GM12878 (cell line): ENCODE results near the gene BTNL8. TPM values are rescaled to one million over a fixed set of nuclear protein-coding genes. Genes with fewer than 3 reads are reported as not detected.

Experiments
- ATAC-seq: fragments of 200-7000 bp; cut with Tn5 transposase; 3 replicates; pipeline ENCODE4 v1.9.1; 2020; ENCODE audit warnings: mild to moderate bottlenecking, moderate library complexity
- BruUV-seq: library from RNA; stranded (reverse); fragments of 400-500 nt; replicated peaks from 2 replicates; lab custom pipeline; 2021; lab: Mats Ljungman, UMichigan
- CTCF ChIA-PET: fragments of 300-600 bp; sonication (Branson Sonifier 250); formaldehyde crosslinking; extraction: SDS; loops from one replicate; lab custom pipeline; 2021; ENCODE audit warnings: inconsistent platforms; lab: Yijun Ruan, JAX
- POLR2A ChIA-PET: fragments of 350-600 bp; formaldehyde crosslinking; extraction: SDS; loops from one replicate; lab custom pipeline; 2021; ENCODE audit warnings: inconsistent platforms; lab: Charles Lee
- RAD21 ChIA-PET: fragments of 300-600 bp; sonication (Branson Sonifier 250); formaldehyde crosslinking; loops from one replicate; lab custom pipeline; 2023; ENCODE audit warnings: antibody characterized with exemption; ENCODE audit not compliant: unreplicated experiment; lab: Charles Lee
- SMC1A ChIA-PET: fragments of 300-600 bp; sonication (Branson Sonifier 250); formaldehyde crosslinking; loops from one replicate; lab custom pipeline; 2023; ENCODE audit not compliant: unreplicated experiment, uncharacterized antibody; lab: Charles Lee
- DNase-seq: peaks from one replicate; pipeline ENCODE4 v3.0.0-alpha.2; 2011; ENCODE audit warnings: low read depth, low spot score
- FAIRE-seq: peaks from 3 replicates; lab custom pipeline; 2011; peaks lifted over from hg19 to GRCh38; lab: Jason Lieb, UNC
- H2AFZ ChIP-seq: 2 replicates; pipeline ENCODE4 v1.6.0; 2011; ENCODE audit warnings: low read depth, low read length, control low read depth; ENCODE audit not compliant: control insufficient read depth
- H3K27ac ChIP-seq: 2 replicates; pipeline ENCODE4 v1.5.1; 2011; ENCODE audit warnings: control low read depth; ENCODE audit not compliant: control insufficient read depth, insufficient read depth
- H3K27me3 ChIP-seq, 2 experiments: replicated peaks in 1 of 2; 2 replicates each; pipeline versions ENCODE4 v1.6.0 to v1.6.1; 2011; ENCODE audit warnings: low read length in 1 of 2; ENCODE audit not compliant: control insufficient read depth in 2 of 2, insufficient read depth in 2 of 2
- H3K36me3 ChIP-seq, 2 experiments: 2 replicates each; pipeline ENCODE4 v1.5.1; 2011; ENCODE audit warnings: low read length in 1 of 2; ENCODE audit not compliant: control insufficient read depth in 2 of 2, insufficient read depth in 2 of 2
- H3K4me1 ChIP-seq: 2 replicates; pipeline ENCODE4 v1.6.1; 2011; ENCODE audit warnings: mild to moderate bottlenecking, low read length, moderate library complexity, mixed read lengths; ENCODE audit not compliant: control insufficient read depth, insufficient read depth
- H3K4me2 ChIP-seq: 2 replicates; pipeline ENCODE4 v1.6.0; 2011; ENCODE audit warnings: control low read depth; ENCODE audit not compliant: control insufficient read depth, insufficient read depth
- H3K4me3 ChIP-seq: fragments of 200-600 bp; sonication (generic); 2 replicates; pipeline ENCODE4 v1.5.1; 2016
- H3K79me2 ChIP-seq: 2 replicates; pipeline ENCODE4 v1.6.0; 2011; ENCODE audit warnings: low read length; ENCODE audit not compliant: control insufficient read depth, insufficient read depth
- H3K9ac ChIP-seq: 2 replicates; pipeline ENCODE4 v1.8.0; 2011; ENCODE audit warnings: low read length, control low read depth, mixed read lengths; ENCODE audit not compliant: control insufficient read depth, insufficient read depth
- H3K9me3 ChIP-seq: replicated peaks from 3 replicates; pipeline ENCODE4 v1.5.1; 2011; ENCODE audit warnings: mild to moderate bottlenecking, low read length; ENCODE audit not compliant: control insufficient read depth, insufficient read depth
- H4K20me1 ChIP-seq: 2 replicates; pipeline ENCODE4 v1.6.0; 2011; ENCODE audit not compliant: control insufficient read depth, insufficient read depth
- EGR1 ChIP-seq, 2 experiments: IDR thresholded peaks; 1 replicate in 1 of 2; 2 replicates in 1 of 2; pipeline ENCODE4 v1.6.1; 2011 to 2012; ENCODE audit warnings: low read depth in 2 of 2, low read length in 2 of 2, borderline replicate concordance in 1 of 2, mild to moderate bottlenecking in 1 of 2, moderate library complexity in 1 of 2
- GABPA ChIP-seq: IDR thresholded peaks from 2 replicates; pipeline ENCODE4 v1.6.1; 2014; ENCODE audit warnings: antibody characterized with exemption, low read depth, mild to moderate bottlenecking, inconsistent platforms
- HDGF ChIP-seq: fragments of 450-650 bp; IDR thresholded peaks from 2 replicates; pipeline ENCODE4 v1.6.1; 2016; ENCODE audit warnings: antibody characterized with exemption
- IKZF1 ChIP-seq: fragments of 450-650 bp; conservative IDR thresholded peaks from 2 replicates; pipeline ENCODE4 v1.6.1; 2017; ENCODE audit warnings: antibody characterized with exemption, mild to moderate bottlenecking
- MEF2B ChIP-seq: fragments of 450-650 bp; IDR thresholded peaks from 2 replicates; pipeline ENCODE4 v1.6.1; 2018; ENCODE audit warnings: mild to moderate bottlenecking, moderate library complexity; ENCODE audit not compliant: partially characterized antibody, poor library complexity, severe bottlenecking
- MLLT1 ChIP-seq: fragments of 450-650 bp; IDR thresholded peaks from 2 replicates; pipeline ENCODE4 v1.6.1; 2016; ENCODE audit warnings: mild to moderate bottlenecking
- NBN ChIP-seq: fragments of 450-650 bp; IDR thresholded peaks from 2 replicates; pipeline ENCODE4 v1.6.1; 2016
- NFYA ChIP-seq: IDR thresholded peaks from 2 replicates; pipeline ENCODE4 v1.6.1; 2011; ENCODE audit warnings: low read depth, mild to moderate bottlenecking, low read length, improper control_type of control experiment, borderline replicate concordance
- POU2F2 ChIP-seq: IDR thresholded peaks from 3 replicates; pipeline ENCODE4 v1.6.1; 2011; ENCODE audit warnings: low read depth, mild to moderate bottlenecking, low read length, borderline replicate concordance
- RAD51 ChIP-seq: fragments of 450-650 bp; IDR thresholded peaks from 2 replicates; pipeline ENCODE4 v1.6.1; 2016; ENCODE audit warnings: moderate library complexity, mild to moderate bottlenecking, inconsistent platforms
- TBL1XR1 ChIP-seq: IDR thresholded peaks from 2 replicates; pipeline ENCODE4 v1.6.1; 2012; ENCODE audit warnings: low read depth, low read length, improper control_type of control experiment
- ZNF207 ChIP-seq: fragments of 450-650 bp; IDR thresholded peaks from 2 replicates; pipeline ENCODE4 v1.6.1; 2014; ENCODE audit warnings: antibody characterized with exemption, mild to moderate bottlenecking, borderline replicate concordance
- WGBS: methylation state at CpG from one replicate; pipeline ENCODE4 v1.1.6; 2016; ENCODE audit warnings: low lambda C conversion rate; ENCODE audit not compliant: insufficient replicate concordance, insufficient coverage; ENCODE audit errors: missing lambda C conversion rate; 5-methylcytosine and 5-hydroxymethylcytosine counted together
- in situ Hi-C: fragments of 300-500 bp; cut with MboI; formaldehyde crosslinking; loops from 9 replicates; pipeline ENCODE4 v1.14.3; 2018; ENCODE audit warnings: mixed read lengths
- intact Hi-C: fragments of 100-400 bp; cut with micrococcal nuclease; formaldehyde crosslinking; loops from one replicate; pipeline ENCODE4 v1.14.2; 2022; ENCODE audit not compliant: unreplicated experiment
- polyA plus RNA-seq, 11 experiments: library from polyadenylated mRNA; depleted of rRNA in 4 of 11; unstranded in 6 of 11; stranded (reverse) in 5 of 11; fragments of >200 nt; fragmentation: Nextera tagmentation in 4 of 11; fragmentation: Illumina TruSeq in 1 of 11; extraction: Ambion mirVana in 4 of 11; extraction: Trizol in 1 of 11; gene quantifications; 1 replicate in 1 of 11; 2 replicates in 10 of 11; pipeline versions ENCODE4 v1.2.1 to v1.2.3, GENCODE V29; 2011 to 2016; ENCODE audit warnings: inconsistent platforms in 2 of 11, missing spikeins in 2 of 11, low read depth in 1 of 11
- total RNA-seq, 4 experiments: library from RNA; depleted of rRNA in 3 of 4; stranded (reverse); fragments of >200 nt in 3 of 4; fragmentation: Illumina TruSeq in 1 of 4; extraction: Trizol in 1 of 4; gene quantifications; 2 replicates each; pipeline versions ENCODE4 v1.2.1 to v1.2.3, GENCODE V29; 2013 to 2021
- TF ChIP-seq, protein P1 (sequence below): fragments of 450-650 bp; IDR thresholded peaks from 2 replicates; pipeline ENCODE4 v1.6.1; 2014; ENCODE audit warnings: mild to moderate bottlenecking
- TF ChIP-seq, protein P2 (sequence below): IDR thresholded peaks from 2 replicates; pipeline ENCODE4 v1.6.1; 2011; ENCODE audit warnings: mild to moderate bottlenecking, low read depth, low read length, moderate library complexity; ENCODE audit not compliant: insufficient replicate concordance
- TF ChIP-seq, protein P3 (sequence below): fragments of 450-650 bp; IDR thresholded peaks from 2 replicates; pipeline ENCODE4 v1.6.1; 2017; ENCODE audit warnings: mild to moderate bottlenecking, moderate library complexity

The BTNL8 gene
- total and polyA plus RNA-seq, 10 of the 15 experiments (the other 5 are each of a cell fraction or from before 2014, with no cell fraction given): 0.13 to 3.4 (median 0.26) TPM; not detected in 2

DNA sequence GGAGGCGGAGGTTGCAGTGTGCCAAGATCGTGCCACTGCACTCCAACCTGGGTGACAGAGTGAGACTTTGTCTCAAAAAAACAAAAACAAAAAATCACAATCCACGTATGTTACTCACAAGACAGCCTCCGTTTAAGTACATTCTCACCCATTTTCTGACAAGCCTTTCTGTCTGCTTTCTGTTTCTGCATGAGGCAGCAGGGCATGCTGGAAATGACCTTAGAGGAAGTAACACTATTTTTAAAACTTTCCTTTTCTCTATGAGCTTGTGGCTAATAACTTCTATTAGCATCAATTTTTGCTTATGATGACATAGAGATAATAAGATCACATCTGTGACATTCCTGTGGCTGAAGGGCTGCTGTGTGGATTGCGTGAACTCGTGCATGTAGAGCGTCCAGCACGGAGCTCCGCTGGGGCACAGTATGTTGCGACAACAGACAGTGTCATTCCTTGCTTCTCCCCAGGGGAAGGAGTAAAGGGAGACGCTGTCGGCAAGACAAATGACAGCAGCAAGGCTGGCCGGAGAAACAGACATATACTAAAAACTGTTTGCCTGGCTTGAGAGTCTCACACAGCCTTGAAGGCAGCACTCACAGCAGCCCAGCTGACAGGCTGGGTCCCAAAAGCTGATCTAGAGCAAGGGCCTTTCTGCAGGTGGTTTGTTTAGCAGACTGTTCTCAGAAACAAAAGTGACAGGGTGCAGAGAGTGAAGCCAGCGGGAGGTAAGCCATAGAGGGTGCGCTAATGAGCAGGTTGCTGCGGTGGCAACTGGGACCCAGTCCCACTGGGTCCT is 91.3 kb downstream of the BTNL8 start:
- 12% methylated on average over 16 of the region's 16 CpGs for WGBS
- Histone ChIP-seq H3K4me2 (no peak overlapping the region), H3K27ac (no peak overlapping the region), H3K9me3 (no peaks in the 10 kb centered on the region; the same call in 2 of the 3 replicates), H3K36me3 (no peaks in the 10 kb centered on the region), H4K20me1 (no peaks in the 10 kb centered on the region), H3K79me2 (no peaks in the 10 kb centered on the region), H3K27me3 (no peaks in the 10 kb centered on the region), H3K4me3 (no peak overlapping the region), H3K9ac (no peak overlapping the region), H2AFZ (no peak overlapping the region; the same call in 1 of the 2 replicates), H3K4me1 (no peaks in the 10 kb centered on the region)
- DNase-seq (no peak), FAIRE-seq (no peak), ATAC-seq (peak; percentile 70)
- no peak for TF ChIP-seq GABPA
- no peak for TF ChIP-seq MLLT1
- peak; percentile 5 for TF ChIP-seq MEF2B
- no peak for TF ChIP-seq ZNF207
- TF ChIP-seq, protein P1, sequence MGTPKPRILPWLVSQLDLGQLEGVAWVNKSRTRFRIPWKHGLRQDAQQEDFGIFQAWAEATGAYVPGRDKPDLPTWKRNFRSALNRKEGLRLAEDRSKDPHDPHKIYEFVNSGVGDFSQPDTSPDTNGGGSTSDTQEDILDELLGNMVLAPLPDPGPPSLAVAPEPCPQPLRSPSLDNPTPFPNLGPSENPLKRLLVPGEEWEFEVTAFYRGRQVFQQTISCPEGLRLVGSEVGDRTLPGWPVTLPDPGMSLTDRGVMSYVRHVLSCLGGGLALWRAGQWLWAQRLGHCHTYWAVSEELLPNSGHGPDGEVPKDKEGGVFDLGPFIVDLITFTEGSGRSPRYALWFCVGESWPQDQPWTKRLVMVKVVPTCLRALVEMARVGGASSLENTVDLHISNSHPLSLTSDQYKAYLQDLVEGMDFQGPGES: no peak
- TF ChIP-seq NFYA: no peak
- TF ChIP-seq TBL1XR1: no peak
- TF ChIP-seq NBN: 0 out of 2 replicates have a peak, but pooled peaks have one; percentile 22
- TF ChIP-seq, protein P2, sequence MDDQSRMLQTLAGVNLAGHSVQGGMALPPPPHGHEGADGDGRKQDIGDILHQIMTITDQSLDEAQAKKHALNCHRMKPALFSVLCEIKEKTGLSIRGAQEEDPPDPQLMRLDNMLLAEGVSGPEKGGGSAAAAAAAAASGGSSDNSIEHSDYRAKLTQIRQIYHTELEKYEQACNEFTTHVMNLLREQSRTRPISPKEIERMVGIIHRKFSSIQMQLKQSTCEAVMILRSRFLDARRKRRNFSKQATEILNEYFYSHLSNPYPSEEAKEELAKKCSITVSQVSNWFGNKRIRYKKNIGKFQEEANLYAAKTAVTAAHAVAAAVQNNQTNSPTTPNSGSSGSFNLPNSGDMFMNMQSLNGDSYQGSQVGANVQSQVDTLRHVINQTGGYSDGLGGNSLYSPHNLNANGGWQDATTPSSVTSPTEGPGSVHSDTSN: no peak
- TF ChIP-seq POU2F2: no peak
- no peak for TF ChIP-seq EGR1 (IDR thresholded peaks at IDR 0.05; ENCODE audit: borderline replicate concordance in 1 of 2, low read depth in 2 of 2, low read length in 2 of 2)
- TF ChIP-seq IKZF1: 0 out of 2 replicates have a peak, but pooled peaks have one; percentile 10
- TF ChIP-seq HDGF: no peak
- TF ChIP-seq RAD51: no peak
- TF ChIP-seq, protein P3, sequence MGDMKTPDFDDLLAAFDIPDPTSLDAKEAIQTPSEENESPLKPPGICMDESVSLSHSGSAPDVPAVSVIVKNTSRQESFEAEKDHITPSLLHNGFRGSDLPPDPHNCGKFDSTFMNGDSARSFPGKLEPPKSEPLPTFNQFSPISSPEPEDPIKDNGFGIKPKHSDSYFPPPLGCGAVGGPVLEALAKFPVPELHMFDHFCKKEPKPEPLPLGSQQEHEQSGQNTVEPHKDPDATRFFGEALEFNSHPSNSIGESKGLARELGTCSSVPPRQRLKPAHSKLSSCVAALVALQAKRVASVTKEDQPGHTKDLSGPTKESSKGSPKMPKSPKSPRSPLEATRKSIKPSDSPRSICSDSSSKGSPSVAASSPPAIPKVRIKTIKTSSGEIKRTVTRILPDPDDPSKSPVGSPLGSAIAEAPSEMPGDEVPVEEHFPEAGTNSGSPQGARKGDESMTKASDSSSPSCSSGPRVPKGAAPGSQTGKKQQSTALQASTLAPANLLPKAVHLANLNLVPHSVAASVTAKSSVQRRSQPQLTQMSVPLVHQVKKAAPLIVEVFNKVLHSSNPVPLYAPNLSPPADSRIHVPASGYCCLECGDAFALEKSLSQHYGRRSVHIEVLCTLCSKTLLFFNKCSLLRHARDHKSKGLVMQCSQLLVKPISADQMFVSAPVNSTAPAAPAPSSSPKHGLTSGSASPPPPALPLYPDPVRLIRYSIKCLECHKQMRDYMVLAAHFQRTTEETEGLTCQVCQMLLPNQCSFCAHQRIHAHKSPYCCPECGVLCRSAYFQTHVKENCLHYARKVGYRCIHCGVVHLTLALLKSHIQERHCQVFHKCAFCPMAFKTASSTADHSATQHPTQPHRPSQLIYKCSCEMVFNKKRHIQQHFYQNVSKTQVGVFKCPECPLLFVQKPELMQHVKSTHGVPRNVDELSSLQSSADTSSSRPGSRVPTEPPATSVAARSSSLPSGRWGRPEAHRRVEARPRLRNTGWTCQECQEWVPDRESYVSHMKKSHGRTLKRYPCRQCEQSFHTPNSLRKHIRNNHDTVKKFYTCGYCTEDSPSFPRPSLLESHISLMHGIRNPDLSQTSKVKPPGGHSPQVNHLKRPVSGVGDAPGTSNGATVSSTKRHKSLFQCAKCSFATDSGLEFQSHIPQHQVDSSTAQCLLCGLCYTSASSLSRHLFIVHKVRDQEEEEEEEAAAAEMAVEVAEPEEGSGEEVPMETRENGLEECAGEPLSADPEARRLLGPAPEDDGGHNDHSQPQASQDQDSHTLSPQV: no peak
- intact Hi-C loops (no loop called here), in situ Hi-C loops (no loop called here)
- POLR2A ChIA-PET: interaction anchor here (0.6 kb wide), 1 partner anchor 212 kb away, joined by 3 read pairs; no protein-coding TSS in a partner anchor
- BruUV-seq: no TSS peak
- SMC1A ChIA-PET: interaction anchor here (0.6 to 2.4 kb wide), 3 partner anchors 14 to 71 kb away, joined by 3 to 8 read pairs (median 3); no protein-coding TSS in a partner anchor
- CTCF ChIA-PET: interaction anchor here (1.3 kb wide), 1 partner anchor 14 kb away, joined by 5 read pairs; no protein-coding TSS in a partner anchor
- RAD21 ChIA-PET: interaction anchor here (0.8 kb wide), 1 partner anchor 15 kb away, joined by 3 read pairs; no protein-coding TSS in a partner anchor
